ENCODE data around the gene MCF2L.

The MCF2L gene

GRCh38 chr13:113116871-113117271 is 147.9 kb downstream of the MCF2L start:
- FAIRE-seq: no peak

GRCh38 chr13:113117335-113117872 is 148.4 kb downstream of the MCF2L start:
- no peak for FAIRE-seq

- FAIRE-seq: no peak
These were observed 148.9 kb downstream of the MCF2L start for GRCh38 chr13:113117911-113118260.

- FAIRE-seq: no peak
These were observed 149.4 kb downstream of the MCF2L start for GRCh38 chr13:113118261-113119021.

- FAIRE-seq: no peak
These were observed 150.3 kb downstream of the MCF2L start for GRCh38 chr13:113119166-113119821.

- FAIRE-seq: no peak
These were observed 150.8 kb downstream of the MCF2L start for GRCh38 chr13:113119822-113120189.

- no peak for FAIRE-seq
These were observed 151.5 kb downstream of the MCF2L start for GRCh38 chr13:113120300-113121182.

- FAIRE-seq: no peak
These were observed 152.3 kb downstream of the MCF2L start for GRCh38 chr13:113121183-113121927.

GRCh38 chr13:113121928-113122471 is 153.0 kb downstream of the MCF2L start:
- FAIRE-seq: no peak

GRCh38 chr13:113122550-113123225 is 153.7 kb downstream of the MCF2L start, which contains the start of gene F10:
TSS of gene F10 (plus strand) at chr13:113122799. CDS start at chr13:113122856, 57 bp downstream.
- FAIRE-seq: no peak

- FAIRE-seq: no peak
These were observed 154.5 kb downstream of the MCF2L start for GRCh38 chr13:113123226-113124201.

- FAIRE-seq: no peak
These were observed 155.4 kb downstream of the MCF2L start for GRCh38 chr13:113124211-113124970.

- FAIRE-seq: no peak
These were observed 156.7 kb downstream of the MCF2L start for GRCh38 chr13:113125506-113126264.

- FAIRE-seq: no peak
These were observed 157.5 kb downstream of the MCF2L start for GRCh38 chr13:113126265-113127150.

- no peak for FAIRE-seq
These were observed 160.5 kb downstream of the MCF2L start for GRCh38 chr13:113129480-113129879.

GRCh38 chr13:113129921-113130750 is 161.1 kb downstream of the MCF2L start:
- FAIRE-seq: no peak
